Small intestine (tissue), 7 donors: ENCODE measurements around the gene PTP4A1. TPM values are rescaled to one million over a fixed set of nuclear protein-coding genes. Genes with fewer than 3 reads are reported as not detected.

ENCODE experiments used
- DNase-seq, 2 donors: peaks; one replicate each; pipeline versions ENCODE4 v3.0.0 to v3.0.0-alpha.2; 2013
- FAIRE-seq: peaks from 2 replicates; lab custom pipeline; 2012; peaks lifted over from hg19 to GRCh38; lab: Jason Lieb, UNC
- H3K27ac ChIP-seq, 3 donors: one replicate each; pipeline ENCODE4 v1.5.1; 2013; ENCODE audit warnings: low read length in 2 of 3, mild to moderate bottlenecking in 2 of 3, control low read depth in 1 of 3, inconsistent platforms in 1 of 3, low read depth in 1 of 3, moderate library complexity in 1 of 3
- H3K27me3 ChIP-seq, 3 donors: one replicate each; pipeline ENCODE4 v1.6.1; 2013; ENCODE audit warnings: low read length in 3 of 3, inconsistent platforms in 1 of 3; ENCODE audit not compliant: control insufficient read depth in 3 of 3, insufficient read depth in 3 of 3
- H3K36me3 ChIP-seq, 3 donors: one replicate each; pipeline ENCODE4 v1.6.1; 2013; ENCODE audit warnings: low read length in 3 of 3, inconsistent platforms in 1 of 3, low read depth in 1 of 3, mild to moderate bottlenecking in 1 of 3, moderate library complexity in 1 of 3; ENCODE audit not compliant: control insufficient read depth in 3 of 3, insufficient read depth in 2 of 3
- H3K4me1 ChIP-seq, 3 donors: one replicate each; pipeline ENCODE4 v1.6.1; 2013; ENCODE audit warnings: low read length in 2 of 3, inconsistent platforms in 1 of 3, low read depth in 1 of 3, mild to moderate bottlenecking in 1 of 3, moderate library complexity in 1 of 3; ENCODE audit not compliant: control insufficient read depth in 3 of 3, insufficient read depth in 2 of 3
- H3K4me3 ChIP-seq, 3 donors: one replicate each; pipeline ENCODE4 v1.5.1; 2013; ENCODE audit warnings: low read length in 3 of 3, control low read depth in 1 of 3, inconsistent platforms in 1 of 3, low read depth in 1 of 3, mild to moderate bottlenecking in 1 of 3, moderate library complexity in 1 of 3
- H3K9me3 ChIP-seq, 2 donors: one replicate each; pipeline ENCODE4 v1.6.1; 2013; ENCODE audit warnings: low read depth in 1 of 2, low read length in 1 of 2; ENCODE audit not compliant: control insufficient read depth in 2 of 2, insufficient read depth in 1 of 2
- WGBS, 3 donors: extraction: QIAGEN DNeasy Blood & Tissue Kit; methylation state at CpG; one replicate each; pipeline ENCODE4 v1.1.7; 2013; 5-methylcytosine and 5-hydroxymethylcytosine counted together
- polyA plus RNA-seq, 4 donors: library from polyadenylated mRNA; stranded (reverse) in 3 of 4; unstranded in 1 of 4; fragments of 200-250 nt in 3 of 4; fragments of 120-200 nt in 1 of 4; gene quantifications; one replicate each; pipeline versions ENCODE4 v1.2.1 to v1.2.3, GENCODE V29; 2013
- donor health status: healthy with polysubstance abuse.
- donor health status: control.
- donor health status: control.
- donor health status: Bipolar disorder and iron deficiency.
- donor health status: healthy.

Gene PTP4A1
- polyA plus RNA-seq, 4 donors = 3.5 to 123 (median 21.4) TPM

GRCh38 chr6:63573076-63573898, 1.0 kb downstream of the PTP4A1 start:
- Histone ChIP-seq H3K36me3 (peaks cover 0 to 7% (median 4%) of the 10 kb centered on the region in 3 donors), H3K9me3 (no peaks in the 10 kb centered on the region), H3K4me3 (peak overlapping the region; percentile 87 to 100 (median 94)), H3K27me3 (no peaks in the 10 kb centered on the region), H3K4me1 (peaks cover 0 to 16% (median 2%) of the 10 kb centered on the region in 3 donors), H3K27ac (peak overlapping the region; percentile 99 to 100 (median 99))
- 0 to 1% (median 0%) methylated on average over 63 to 86 of the region's 86 CpGs for WGBS, 3 donors
- FAIRE-seq = no peak
- DNase-seq = peak; percentile 95 to 96

- peaks cover 0 to 7% (median 4%) of the 10 kb centered on the region in 3 donors for H3K36me3 ChIP-seq
- WGBS, 3 donors = 10 to 15% (median 15%) methylated on average over 10 of the region's 10 CpGs
- H3K27ac ChIP-seq = peak overlapping the region; percentile 99 to 100 (median 99)
- peak; percentile 60 to 84 for DNase-seq
- no peak for FAIRE-seq
- H3K4me3 ChIP-seq = peak overlapping the region; percentile 87 to 100 (median 94)
- H3K4me1 ChIP-seq = peaks cover 0 to 16% (median 2%) of the 10 kb centered on the region in 3 donors
- no peaks in the 10 kb centered on the region for H3K9me3 ChIP-seq
- H3K27me3 ChIP-seq = no peaks in the 10 kb centered on the region
Measured at GRCh38 chr6:63573899-63574553, 1.7 kb downstream of the PTP4A1 start.

GRCh38 chr6:63574554-63574900, 2.2 kb downstream of the PTP4A1 start:
- Histone ChIP-seq H3K9me3 (no peaks in the 10 kb centered on the region), H3K4me1 (peaks cover 0 to 16% (median 2%) of the 10 kb centered on the region in 3 donors), H3K4me3 (peak overlapping the region; percentile 30 to 94 (median 87)), H3K36me3 (peaks cover 0 to 7% (median 5%) of the 10 kb centered on the region in 3 donors), H3K27me3 (no peaks in the 10 kb centered on the region), H3K27ac (peak overlapping the region; percentile 99 to 100 (median 99))
- DNase-seq (no peak), FAIRE-seq (no peak)
- 65 to 66% (median 65%) methylated on average over 2 of the region's 2 CpGs for WGBS, 3 donors

GRCh38 chr6:63576147-63576772, 4.0 kb downstream of the PTP4A1 start:
- Histone ChIP-seq H3K9me3 (no peaks in the 10 kb centered on the region), H3K4me1 (peaks cover 0 to 4% (median 2%) of the 10 kb centered on the region in 3 donors), H3K27ac (peak overlapping the region in 1 of 3 donors; percentile 4), H3K27me3 (no peaks in the 10 kb centered on the region), H3K4me3 (no peak overlapping the region), H3K36me3 (peaks cover 5 to 12% (median 7%) of the 10 kb centered on the region in 3 donors)
- no peak for FAIRE-seq
- DNase-seq = no peak
- 88 to 91% (median 90%) methylated on average over 3 of the region's 3 CpGs for WGBS, 3 donors

- no peak for DNase-seq
- Histone ChIP-seq H3K27me3 (no peaks in the 10 kb centered on the region), H3K36me3 (peaks cover 5 to 12% (median 7%) of the 10 kb centered on the region in 3 donors), H3K4me1 (peaks cover 0 to 2% (median 2%) of the 10 kb centered on the region in 3 donors), H3K27ac (no peak overlapping the region), H3K4me3 (no peak overlapping the region), H3K9me3 (no peaks in the 10 kb centered on the region)
- WGBS, 3 donors = 94 to 99% (median 95%) methylated on average over 5 of the region's 5 CpGs
- FAIRE-seq = no peak
Measured at GRCh38 chr6:63576985-63577712, 4.9 kb downstream of the PTP4A1 start.

GRCh38 chr6:63578757-63579156, 6.5 kb downstream of the PTP4A1 start:
- FAIRE-seq (no peak), DNase-seq (no peak)
- Histone ChIP-seq H3K4me1 (peaks cover 0 to 2% (median 2%) of the 10 kb centered on the region in 3 donors), H3K36me3 (peaks cover 5 to 12% (median 5%) of the 10 kb centered on the region in 3 donors), H3K27me3 (no peaks in the 10 kb centered on the region), H3K4me3 (no peak overlapping the region), H3K9me3 (no peaks in the 10 kb centered on the region), H3K27ac (no peak overlapping the region)
- 96 to 99% (median 97%) methylated on average over 2 of the region's 2 CpGs for WGBS, 3 donors

- FAIRE-seq (no peak), DNase-seq (no peak)
- peaks cover 4 to 12% (median 5%) of the 10 kb centered on the region in 3 donors for H3K36me3 ChIP-seq
- H3K27ac ChIP-seq = no peak overlapping the region
- 97 to 98% (median 98%) methylated on average over 6 of the region's 6 CpGs for WGBS, 3 donors
- no peaks in the 10 kb centered on the region for H3K27me3 ChIP-seq
- H3K4me3 ChIP-seq = no peak overlapping the region
- no peaks in the 10 kb centered on the region for H3K9me3 ChIP-seq
- peaks cover 0 to 2% (median 2%) of the 10 kb centered on the region in 3 donors for H3K4me1 ChIP-seq
Measured at GRCh38 chr6:63579937-63580703, 7.8 kb downstream of the PTP4A1 start.
